22Rv1 (cell line): ENCODE results near the gene IGLL1.
"Not testable (repeated sequence)": the region's sequence is repeated elsewhere in the genome, so short reads cannot be mapped to it uniquely, and the experiment has no call there.

ENCODE experiments used
- H3K27ac ChIP-seq: fragments of 450-650 bp; 2 replicates; pipeline ENCODE4 v1.5.1; 2017
- CTCF ChIP-seq: fragments of 450-650 bp; IDR thresholded peaks from 2 replicates; pipeline ENCODE4 v1.5.1; 2017; ENCODE audit warnings: mild to moderate bottlenecking
- ZFX ChIP-seq: fragments of 450-650 bp; IDR thresholded peaks from 2 replicates; pipeline ENCODE4 v1.6.1; 2017; ENCODE audit warnings: antibody characterized with exemption, borderline replicate concordance

The IGLL1 gene

GRCh38 chr22:23598805-23599518 lies 18.9 kb upstream of the IGLL1 start:
- H3K27ac ChIP-seq = no peak overlapping the region
- TF ChIP-seq CTCF = no peak
- TF ChIP-seq ZFX = no peak

DNA sequence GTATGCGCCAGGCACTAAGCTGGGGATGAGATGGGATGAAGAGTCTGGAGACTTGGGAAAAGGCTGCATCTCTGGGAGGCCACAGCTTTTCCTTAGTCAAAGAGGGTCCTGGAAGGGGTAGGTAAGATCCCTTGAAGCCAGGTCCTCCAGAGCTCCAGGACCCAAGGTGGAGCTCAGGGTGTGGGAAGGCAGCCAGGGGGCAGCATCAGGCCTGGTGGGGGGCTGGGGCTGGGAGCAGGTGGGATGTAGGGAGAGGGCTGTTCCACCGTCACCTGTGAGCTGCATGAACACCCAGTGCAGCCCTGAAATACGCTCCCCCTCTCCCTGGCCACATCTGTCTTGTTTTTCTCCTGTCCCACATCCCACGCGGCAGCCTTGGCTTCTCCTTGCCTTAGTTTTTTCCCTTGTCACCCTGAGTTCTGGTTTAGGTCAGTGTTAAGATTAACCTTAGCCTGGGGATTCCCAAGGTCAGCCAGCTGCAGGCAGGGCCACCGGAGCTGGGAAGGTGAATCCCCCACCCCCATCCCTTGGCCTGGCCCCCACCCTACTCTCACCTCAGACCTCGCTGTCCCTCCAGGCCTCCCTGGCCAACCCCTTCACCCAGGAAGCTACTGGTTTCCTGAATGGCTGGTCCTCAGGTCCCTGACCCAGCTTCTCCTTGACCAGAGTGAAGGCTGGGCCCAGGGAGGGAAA lies 17.6 kb upstream of the IGLL1 start:
- H3K27ac ChIP-seq = not testable (repeated sequence)

DNA sequence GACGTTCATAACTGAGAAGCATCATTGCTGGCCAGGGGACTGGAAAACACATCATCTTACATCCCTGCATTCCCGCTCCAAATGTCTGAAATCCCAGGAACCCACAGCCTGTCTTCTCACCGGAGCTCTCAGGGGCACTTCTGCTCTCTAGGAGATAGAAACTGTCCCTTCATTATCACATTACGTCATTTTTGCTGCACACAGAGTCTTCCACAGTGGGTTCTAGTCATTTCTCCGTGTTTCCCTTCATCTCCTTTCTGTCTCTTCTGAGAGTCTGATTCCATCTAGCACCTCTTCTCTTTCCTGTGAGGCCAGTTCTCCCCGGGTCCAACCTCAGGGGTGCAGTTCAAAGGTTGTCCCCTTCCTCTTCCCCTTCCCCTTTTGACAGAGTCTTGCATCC lies 15.8 kb upstream of the IGLL1 start:
- H3K27ac ChIP-seq = not testable (repeated sequence)

DNA sequence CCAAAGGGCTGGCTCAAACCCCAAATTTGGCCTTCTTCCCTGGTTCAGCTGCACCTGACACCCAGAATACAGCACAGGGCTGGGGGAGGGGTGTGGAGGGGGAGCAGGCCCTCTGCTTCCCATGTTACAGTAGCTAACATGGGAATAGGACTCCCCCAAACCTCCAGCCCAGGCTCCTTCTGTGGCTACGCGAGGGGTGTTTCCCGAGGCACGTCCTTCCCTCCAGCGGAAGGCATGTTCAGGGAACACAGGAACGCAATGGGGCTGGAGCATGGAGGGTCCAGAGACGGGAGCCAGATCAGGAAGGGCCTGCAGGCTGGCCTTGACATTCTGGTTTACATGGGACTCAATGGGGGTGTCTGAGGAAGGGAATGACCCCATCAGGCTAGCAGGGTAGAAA lies 11.8 kb upstream of the IGLL1 start:
- no peak overlapping the region for H3K27ac ChIP-seq
- TF ChIP-seq CTCF (no peak), ZFX (no peak)

- H3K27ac ChIP-seq = no peak overlapping the region
- TF ChIP-seq ZFX (no peak), CTCF (peak; percentile 95)
Observed at GRCh38 chr22:23591201-23591791, 11.2 kb upstream of the IGLL1 start.

- no peak for TF ChIP-seq CTCF
- TF ChIP-seq ZFX = no peak
- H3K27ac ChIP-seq = no peak overlapping the region
Observed at GRCh38 chr22:23583836-23584235, 3.7 kb upstream of the IGLL1 start.

- no peak for TF ChIP-seq ZFX
- no peak for TF ChIP-seq CTCF
- H3K27ac ChIP-seq = no peak overlapping the region
Observed at GRCh38 chr22:23583153-23583552, 3.1 kb upstream of the IGLL1 start.

GRCh38 chr22:23581260-23581650 lies 1.2 kb upstream of the IGLL1 start:
- TF ChIP-seq ZFX = no peak
- TF ChIP-seq CTCF = no peak
- H3K27ac ChIP-seq = no peak overlapping the region
